AG09319 (cell line): ENCODE measurements around the gene KCNK6.
"Not testable (repeated sequence)": the region's sequence is repeated elsewhere in the genome, so short reads cannot be mapped to it uniquely, and the experiment has no call there.

Source experiments
- DNase-seq: peaks from one replicate; pipeline ENCODE4 v3.0.0-alpha.2; 2010; ENCODE audit warnings: low read depth; ENCODE audit errors: extremely low read depth
- CTCF ChIP-seq: IDR thresholded peaks from 2 replicates; pipeline ENCODE4 v1.5.1; 2011; ENCODE audit warnings: low read depth, mild to moderate bottlenecking, inconsistent platforms, low read length, moderate library complexity

Gene KCNK6

DNA sequence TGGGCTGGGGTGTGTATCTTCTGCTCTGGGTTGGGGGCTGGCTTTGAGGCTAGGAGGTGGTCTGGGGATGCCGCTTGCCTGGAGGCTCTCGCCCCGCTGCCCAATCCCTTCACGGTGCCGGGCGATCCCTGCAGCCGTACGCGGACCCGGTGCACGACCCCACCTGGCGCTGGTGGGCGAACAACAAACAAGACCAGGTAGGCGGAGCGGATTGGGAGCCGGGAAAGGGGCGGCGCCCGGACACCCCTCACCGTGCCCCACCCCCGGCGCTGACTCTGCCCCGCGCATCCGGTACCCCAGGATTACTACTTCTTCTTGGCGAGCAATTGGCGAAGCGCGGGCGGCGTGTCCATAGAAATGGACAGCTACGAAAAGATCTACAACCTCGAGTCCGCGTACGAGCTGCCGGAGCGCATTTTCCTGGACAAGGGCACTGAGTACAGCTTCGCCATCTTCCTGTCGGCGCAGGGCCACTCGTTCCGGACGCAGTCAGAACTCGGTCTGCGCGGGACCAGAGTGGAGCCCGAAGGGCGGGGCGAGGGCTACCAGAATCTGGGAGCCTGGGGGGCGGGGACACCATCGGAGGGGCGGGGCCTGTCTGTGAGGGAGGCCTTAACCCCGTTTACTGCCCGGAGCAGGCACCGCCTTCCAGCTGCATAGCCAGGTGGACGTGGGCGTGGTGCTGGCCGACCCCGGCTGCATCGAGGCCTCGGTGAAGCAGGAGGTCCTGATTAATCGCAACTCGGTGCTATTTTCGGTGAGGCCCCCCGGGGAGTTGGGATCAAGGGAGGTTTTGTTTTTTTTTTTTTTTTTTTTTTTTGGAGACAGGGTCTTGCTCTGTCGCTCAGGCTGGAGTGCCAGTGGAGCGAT lies 42.7 kb downstream of the KCNK6 start:
- no peak for TF ChIP-seq CTCF
- no peak for DNase-seq

- DNase-seq, result not testable (repeated sequence)
Observed at GRCh38 chr19:38362946-38363688, 43.5 kb downstream of the KCNK6 start.

- TF ChIP-seq CTCF, result no peak
- no peak for DNase-seq
Observed at GRCh38 chr19:38367041-38367440, 47.4 kb downstream of the KCNK6 start.

GRCh38 chr19:38369584-38369983 lies 49.9 kb downstream of the KCNK6 start:
- no peak for TF ChIP-seq CTCF
- no peak for DNase-seq

DNA sequence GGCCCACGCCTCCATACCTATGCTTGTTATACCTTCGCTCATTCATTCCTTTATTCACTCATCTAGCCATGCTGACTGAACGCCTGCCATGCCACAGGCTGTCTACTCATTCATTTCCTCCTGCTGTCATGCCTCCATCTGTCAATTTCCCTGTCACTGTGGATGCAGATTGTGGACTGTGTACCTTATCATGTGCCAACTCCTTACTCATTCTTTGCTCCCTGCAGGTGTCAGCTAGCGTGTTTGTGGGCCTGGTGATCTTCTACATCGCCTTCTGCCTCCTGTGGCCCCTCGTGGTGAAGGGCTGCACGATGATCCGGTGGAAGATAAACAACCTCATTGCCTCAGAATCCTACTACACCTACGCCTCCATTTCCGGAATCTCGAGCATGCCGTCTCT lies 50.7 kb downstream of the KCNK6 start:
- no peak for DNase-seq
- no peak for TF ChIP-seq CTCF

DNA sequence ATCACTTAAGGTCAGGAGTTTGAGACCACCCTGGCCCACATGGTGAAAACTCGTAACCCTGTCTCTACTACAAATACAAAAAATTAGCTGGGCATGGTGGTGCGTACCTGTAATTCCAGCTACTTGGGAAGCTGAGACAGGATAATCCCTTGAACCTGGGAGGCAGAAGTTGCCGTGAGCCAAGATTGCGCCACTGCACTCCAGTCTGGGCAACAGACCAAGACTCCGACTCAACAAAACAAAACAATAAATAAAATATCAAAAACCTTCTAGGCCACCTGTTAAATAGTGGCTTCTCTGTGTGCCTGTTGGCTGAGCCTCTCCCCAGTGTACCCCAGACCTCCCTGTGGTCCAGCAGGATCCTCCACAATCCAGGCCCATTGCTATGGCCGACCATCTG lies 51.4 kb downstream of the KCNK6 start:
- no peak for TF ChIP-seq CTCF
- DNase-seq, result no peak

DNA sequence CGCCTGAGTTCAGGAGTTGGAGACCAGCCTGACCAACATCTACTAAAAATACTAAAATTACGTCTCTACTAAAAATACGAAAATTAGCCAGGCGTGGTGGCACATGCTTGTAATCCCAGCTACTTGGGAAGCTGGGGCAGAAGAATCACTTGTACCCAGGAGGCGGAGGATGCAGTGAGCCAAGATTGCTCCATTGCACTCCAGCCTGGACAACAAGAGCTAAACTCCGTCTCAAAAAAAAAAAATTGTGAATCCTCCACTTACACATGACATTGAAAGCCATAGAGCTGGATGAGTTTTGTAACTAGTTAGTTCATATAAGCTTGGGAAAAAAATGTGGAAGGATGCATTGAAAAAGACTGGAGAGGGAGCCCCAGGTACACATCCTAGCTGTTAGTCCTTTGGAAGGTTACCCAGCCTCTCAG lies 54.3 kb downstream of the KCNK6 start:
- DNase-seq, result no peak
- TF ChIP-seq CTCF, result no peak
